GM12865 (cell line): Measurements from ENCODE around the gene KATNBL1.

Source experiments
- DNase-seq: peaks from one replicate; pipeline ENCODE4 v3.0.0; 2010; ENCODE audit warnings: low read depth
- H3K4me3 ChIP-seq: 2 replicates; pipeline ENCODE4 v1.5.1; 2011; ENCODE audit warnings: mild to moderate bottlenecking, low read depth, low read length, control low read depth
- CTCF ChIP-seq: IDR thresholded peaks from 2 replicates; pipeline ENCODE4 v1.5.1; 2011; ENCODE audit warnings: low read length, control low read depth, low read depth, inconsistent platforms; ENCODE audit not compliant: insufficient read depth; ENCODE audit errors: missing control alignments

KATNBL1 gene

GRCh38 chr15:34161329-34161963 lies 48.5 kb downstream of the KATNBL1 start:
- no peak for DNase-seq
- H3K4me3 ChIP-seq = no peak overlapping the region
- no peak for TF ChIP-seq CTCF

- H3K4me3 ChIP-seq = no peak overlapping the region
- no peak for DNase-seq
- TF ChIP-seq CTCF = no peak
These were observed 49.2 kb downstream of the KATNBL1 start for GRCh38 chr15:34160735-34161134.

- no peak for DNase-seq
- H3K4me3 ChIP-seq = no peak overlapping the region
- TF ChIP-seq CTCF = no peak
These were observed 51.5 kb downstream of the KATNBL1 start for GRCh38 chr15:34158355-34158754.

GRCh38 chr15:34155859-34156258 lies 54.0 kb downstream of the KATNBL1 start:
- TF ChIP-seq CTCF = no peak
- no peak for DNase-seq
- H3K4me3 ChIP-seq = no peak overlapping the region

- H3K4me3 ChIP-seq = no peak overlapping the region
- no peak for TF ChIP-seq CTCF
- no peak for DNase-seq
These were observed 55.1 kb downstream of the KATNBL1 start for GRCh38 chr15:34154725-34155204.

- DNase-seq = no peak
- TF ChIP-seq CTCF = no peak
These were observed 62.3 kb downstream of the KATNBL1 start for GRCh38 chr15:34147371-34148140.

More at GRCh38 chr15:34147371-34148140, 62.3 kb downstream of the KATNBL1 start:
- H3K4me3 ChIP-seq = no peak overlapping the region
